GM12891 (cell line): ENCODE data around the gene MYO18A.

ENCODE experiments used
- DNase-seq: peaks from one replicate; pipeline ENCODE4 v3.0.0; 2011; ENCODE audit warnings: low spot score; ENCODE audit not compliant: insufficient read length
- FAIRE-seq: peaks from 2 replicates; lab custom pipeline; 2011; peaks lifted over from hg19 to GRCh38; lab: Jason Lieb, UNC
- PAX5 ChIP-seq: IDR thresholded peaks from 2 replicates; pipeline ENCODE4 v1.6.1; 2011; ENCODE audit warnings: low read length, moderate library complexity, mild to moderate bottlenecking; ENCODE audit not compliant: insufficient read depth, severe bottlenecking
- POLR2A ChIP-seq: IDR thresholded peaks from 2 replicates; pipeline ENCODE4 v1.6.1; 2011; ENCODE audit warnings: low read depth, low read length, control low read depth
- POLR2AphosphoS5 ChIP-seq: IDR thresholded peaks from 2 replicates; pipeline ENCODE4 v1.6.1; 2011; ENCODE audit warnings: low read depth, low read length, control low read depth
- POU2F2 ChIP-seq: IDR thresholded peaks from 2 replicates; pipeline ENCODE4 v1.6.1; 2011; ENCODE audit warnings: low read depth, mild to moderate bottlenecking, control low read depth, low read length, moderate library complexity
- SPI1 ChIP-seq: IDR thresholded peaks from 2 replicates; pipeline ENCODE4 v1.6.1; 2011; ENCODE audit warnings: low read depth, low read length, control low read depth
- TAF1 ChIP-seq: IDR thresholded peaks from 2 replicates; pipeline ENCODE4 v1.6.1; 2011; ENCODE audit warnings: low read depth, low read length, control low read depth

Gene MYO18A

DNA sequence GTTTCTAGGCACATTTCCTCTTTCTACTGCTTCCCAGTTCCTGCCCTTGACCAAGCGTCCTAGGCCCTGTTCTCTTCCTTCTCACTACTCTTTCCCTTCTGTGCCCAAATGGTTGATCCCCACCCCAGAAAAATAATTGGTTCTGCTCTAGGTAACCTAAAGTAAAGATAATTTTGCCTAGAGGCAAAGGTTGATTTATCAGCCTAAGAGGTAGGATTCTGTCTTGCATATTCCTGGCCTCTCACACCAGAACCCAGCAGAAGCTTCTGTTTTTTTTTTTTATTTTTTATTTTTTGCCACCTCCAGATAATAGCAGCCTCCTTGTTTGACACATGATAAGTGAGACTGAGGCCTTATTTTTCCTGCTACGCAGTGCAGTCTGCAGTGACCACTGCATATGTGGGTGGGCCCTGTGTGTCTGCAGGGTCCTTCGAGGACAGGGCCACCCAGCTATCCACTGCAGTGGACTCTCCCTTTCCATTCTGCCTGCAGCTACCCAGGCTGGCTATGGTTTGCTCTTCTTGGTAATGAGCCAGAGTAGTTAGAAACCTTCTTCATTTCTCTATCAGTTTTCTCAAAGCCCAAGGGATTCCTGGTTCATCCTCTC lies 136.6 kb downstream of the MYO18A start:
- no peak for FAIRE-seq
- DNase-seq = no peak
- TF ChIP-seq SPI1 (peak; percentile 95), TAF1 (no peak), POLR2A (no peak)

DNA sequence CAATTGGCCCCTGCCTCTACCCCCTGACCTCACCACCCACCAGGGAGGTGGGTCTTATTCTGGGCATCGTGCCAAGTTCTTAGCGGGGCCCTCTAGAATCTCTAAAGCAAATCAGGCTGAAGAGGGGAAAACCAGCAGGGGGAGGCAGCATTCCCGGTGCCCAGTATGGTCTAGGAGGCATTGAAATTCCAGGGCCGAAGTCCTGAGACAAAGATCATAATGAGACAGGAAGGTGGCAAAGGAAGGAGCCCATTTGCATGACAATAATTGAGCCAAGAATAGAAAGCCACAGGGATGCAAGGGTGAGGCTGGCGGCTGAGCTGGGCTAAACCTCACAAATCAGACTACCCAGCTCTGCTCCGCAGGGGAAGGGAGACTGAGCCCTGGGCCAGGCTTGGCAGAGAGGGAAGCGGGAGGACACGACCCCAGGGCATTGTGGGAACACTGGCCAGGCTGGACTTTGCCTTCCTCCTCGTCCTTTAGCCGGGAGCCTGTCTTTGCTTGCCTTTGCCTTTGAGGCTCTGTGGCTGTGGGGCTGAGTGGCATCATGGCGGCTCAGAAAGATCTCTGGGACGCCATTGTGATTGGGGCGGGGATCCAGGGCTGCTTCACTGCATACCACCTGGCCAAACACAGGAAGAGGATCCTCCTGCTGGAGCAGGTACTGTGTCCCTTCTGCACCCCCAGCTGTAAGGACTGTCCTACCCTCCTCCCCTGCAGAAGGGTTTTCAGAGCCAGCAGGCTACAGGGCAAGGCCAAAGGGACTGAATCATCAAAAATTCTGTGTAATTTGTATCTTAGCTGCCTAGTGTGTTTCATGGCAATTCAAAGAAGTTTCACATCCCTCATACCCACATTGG lies 137.3 kb downstream of the MYO18A start, which contains the start of gene PIPOX:
TSS of gene PIPOX (plus strand) at position 463 of the 860 bp plus-strand sequence. CDS start at position 548, 85 bp downstream.
- DNase-seq (no peak), FAIRE-seq (peak; percentile 83)
- TF ChIP-seq POLR2A (no peak), PAX5 (no peak), TAF1 (no peak), POU2F2 (no peak), POLR2AphosphoS5 (no peak), SPI1 (no peak)

DNA sequence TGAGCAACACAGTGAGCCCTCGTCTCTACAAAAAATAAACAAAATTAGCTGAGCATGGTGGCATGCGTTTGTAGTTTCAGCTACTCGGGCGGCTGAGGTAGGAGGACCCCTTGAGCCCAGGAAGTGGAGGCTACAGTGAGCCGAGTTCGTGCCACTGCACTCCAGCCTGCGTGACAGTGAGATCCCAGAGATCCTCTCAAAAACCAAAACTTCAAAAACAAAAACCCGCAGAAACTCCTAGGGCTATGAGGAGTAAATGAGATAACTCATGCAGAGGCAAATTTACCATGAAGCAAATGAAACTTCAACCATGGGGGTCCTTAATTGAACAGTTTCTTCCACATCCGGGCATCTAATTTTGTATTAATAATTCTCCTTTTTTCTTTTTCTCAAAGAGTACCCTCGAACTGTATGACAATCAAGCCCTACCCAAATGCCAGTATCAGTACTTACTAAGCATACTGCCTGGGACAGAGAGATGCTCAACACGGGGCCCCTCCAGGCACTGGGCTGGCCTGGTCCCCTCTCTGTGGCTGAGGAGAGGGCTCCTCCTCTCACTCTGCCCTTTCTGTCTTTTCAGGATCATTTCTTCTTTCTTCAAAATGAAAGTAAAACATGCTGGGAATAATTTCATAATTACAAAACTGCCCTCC lies 138.0 kb downstream of the MYO18A start:
- DNase-seq = no peak
- no peak for FAIRE-seq
- TF ChIP-seq TAF1 (no peak), SPI1 (no peak), POU2F2 (no peak), PAX5 (no peak), POLR2AphosphoS5 (no peak), POLR2A (no peak)

DNA sequence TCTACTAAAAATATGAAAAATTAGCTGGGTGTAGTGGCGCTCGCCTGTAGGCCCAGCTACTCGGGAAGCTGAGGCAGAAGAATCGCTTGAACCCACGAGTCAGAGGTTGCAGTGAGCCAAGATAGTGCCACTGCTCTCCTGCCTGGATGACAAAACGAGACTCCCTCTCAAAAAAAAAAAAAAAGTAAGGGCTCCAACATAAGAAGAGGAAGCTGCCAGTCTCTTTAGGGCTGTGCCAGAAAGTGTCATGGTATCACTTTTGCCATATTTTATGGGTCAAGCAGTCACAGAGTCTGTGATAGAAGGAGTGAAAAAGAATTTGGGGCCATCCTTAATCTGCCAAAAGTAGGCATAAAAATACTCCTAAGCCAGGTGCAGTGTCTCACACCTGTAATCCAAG lies 138.6 kb downstream of the MYO18A start:
- FAIRE-seq (no peak), DNase-seq (no peak)
- no peak for TF ChIP-seq SPI1
- TF ChIP-seq POLR2AphosphoS5 = no peak

DNA sequence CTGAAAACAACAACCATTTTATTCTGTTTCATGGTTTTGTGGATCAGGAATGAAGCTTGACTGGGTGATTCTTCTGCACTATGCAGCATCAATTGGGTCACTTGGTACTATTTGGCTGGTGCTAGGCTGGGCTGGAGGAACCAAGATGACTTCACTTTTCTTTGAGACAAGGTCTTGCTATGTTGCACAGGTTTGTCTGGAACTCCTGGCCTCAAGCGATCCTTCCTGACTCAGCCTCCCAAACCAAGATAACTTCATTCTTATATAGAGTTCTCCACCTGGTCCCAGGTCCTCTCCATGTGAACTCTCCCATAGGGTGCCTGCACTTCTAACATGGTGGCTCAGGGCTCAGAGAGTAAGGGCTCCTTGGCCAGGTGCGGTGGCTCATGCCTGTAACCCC lies 139.1 kb downstream of the MYO18A start:
- TF ChIP-seq SPI1 = no peak
- TF ChIP-seq POU2F2 = no peak
- no peak for TF ChIP-seq PAX5
- no peak for TF ChIP-seq POLR2AphosphoS5
- no peak for TF ChIP-seq TAF1
- no peak for TF ChIP-seq POLR2A
- no peak for FAIRE-seq
- DNase-seq = no peak

DNA sequence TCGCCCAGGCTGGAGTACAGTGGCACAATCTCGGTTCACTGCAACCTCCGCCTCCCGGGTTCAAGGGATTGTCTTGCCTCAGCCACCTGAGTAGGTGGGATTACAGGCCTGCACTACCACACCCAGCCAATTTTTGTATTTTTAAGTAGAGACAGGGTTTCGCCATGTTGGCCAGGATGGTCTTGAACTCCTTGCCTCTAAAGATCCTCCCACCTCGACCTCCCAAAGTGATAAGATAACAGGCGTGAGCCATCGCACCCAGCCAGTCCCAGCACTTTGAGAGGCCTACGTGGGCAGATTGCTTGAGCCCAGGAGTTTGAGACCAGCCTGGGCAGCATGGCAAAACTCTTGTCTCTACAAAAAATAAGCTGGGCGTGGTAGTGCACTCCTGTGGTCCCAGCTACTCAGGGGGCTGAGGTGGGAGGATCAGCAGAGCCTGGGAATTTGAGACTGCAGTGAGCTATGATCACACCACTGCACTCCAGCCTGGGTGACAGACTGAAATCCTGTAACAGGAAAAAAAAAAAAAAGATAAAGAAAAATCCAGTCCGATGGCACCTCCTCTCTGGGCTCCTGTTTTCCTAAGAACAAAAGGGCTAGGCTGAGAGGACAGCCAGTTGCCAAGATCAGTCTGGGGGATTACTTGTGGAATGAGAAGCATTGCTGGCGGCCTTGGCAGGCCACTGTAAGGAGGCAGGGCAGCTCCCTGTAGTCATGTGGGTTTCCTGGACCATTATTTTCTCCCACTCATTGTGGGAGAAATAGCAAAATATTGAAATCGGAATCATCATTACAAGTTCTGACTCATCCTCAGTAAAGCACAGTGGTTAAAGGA lies 140.2 kb downstream of the MYO18A start:
- FAIRE-seq = no peak
- DNase-seq = no peak
- no peak for TF ChIP-seq SPI1
- no peak for TF ChIP-seq TAF1
- TF ChIP-seq POLR2A = no peak
- TF ChIP-seq POLR2AphosphoS5 = no peak
- no peak for TF ChIP-seq POU2F2
- no peak for TF ChIP-seq PAX5

DNA sequence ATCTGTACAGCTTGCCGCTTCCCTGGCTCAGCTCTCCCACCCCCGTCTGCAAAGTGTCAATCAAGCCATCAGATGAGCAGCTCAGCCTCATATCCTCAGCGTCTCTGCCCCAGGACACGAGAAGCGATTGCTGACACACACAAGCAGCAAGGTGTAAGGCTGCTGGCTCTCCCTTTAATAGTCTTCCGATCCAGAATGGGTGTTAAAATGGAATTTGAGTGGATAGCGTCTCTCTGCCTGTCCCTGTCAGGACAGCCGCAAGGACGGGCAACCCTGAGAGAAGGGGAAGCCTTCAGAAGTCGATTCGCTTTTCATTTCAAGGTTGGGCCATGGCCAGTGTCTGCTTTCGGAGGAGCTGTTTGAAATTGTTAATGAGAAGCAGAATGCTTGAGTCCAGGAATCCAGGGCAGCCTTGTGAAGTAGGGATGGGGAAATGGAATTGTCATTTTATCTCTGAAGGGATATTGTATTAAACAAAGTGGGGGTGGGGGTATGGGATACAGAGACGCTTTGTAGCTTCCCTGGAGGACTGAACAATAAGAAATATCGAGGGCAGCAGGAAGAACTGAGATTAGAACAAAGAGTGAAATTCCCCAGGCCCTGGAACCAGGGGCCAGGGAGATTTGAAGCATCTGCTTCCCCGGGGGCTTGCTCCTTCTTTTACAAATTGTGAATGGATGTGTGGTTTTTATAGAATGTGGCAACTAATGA lies 142.0 kb downstream of the MYO18A start:
- DNase-seq (no peak), FAIRE-seq (no peak)
- TF ChIP-seq PAX5 (no peak), POLR2A (no peak), POU2F2 (no peak), POLR2AphosphoS5 (no peak), TAF1 (no peak), SPI1 (no peak)

DNA sequence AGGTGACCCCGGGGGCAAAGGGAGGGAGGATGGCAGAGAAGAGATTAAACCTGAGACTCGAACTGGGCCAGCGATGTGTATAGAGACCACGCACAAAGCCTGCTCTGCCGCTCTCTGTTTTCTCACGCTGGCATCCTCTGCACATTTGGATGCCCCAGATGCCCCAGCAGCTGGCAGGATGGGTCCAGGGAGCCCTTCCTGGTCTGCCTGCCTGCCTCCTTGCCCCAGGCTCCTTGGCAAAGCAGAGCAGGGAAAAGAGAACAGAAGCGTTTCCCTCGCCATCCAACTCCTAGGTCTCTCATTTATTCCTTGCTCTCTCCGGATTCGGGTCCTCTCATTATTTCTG lies 142.5 kb downstream of the MYO18A start:
- TF ChIP-seq POLR2A (no peak), POU2F2 (no peak), POLR2AphosphoS5 (no peak), SPI1 (no peak), PAX5 (no peak), TAF1 (no peak)
- FAIRE-seq = no peak
- no peak for DNase-seq

DNA sequence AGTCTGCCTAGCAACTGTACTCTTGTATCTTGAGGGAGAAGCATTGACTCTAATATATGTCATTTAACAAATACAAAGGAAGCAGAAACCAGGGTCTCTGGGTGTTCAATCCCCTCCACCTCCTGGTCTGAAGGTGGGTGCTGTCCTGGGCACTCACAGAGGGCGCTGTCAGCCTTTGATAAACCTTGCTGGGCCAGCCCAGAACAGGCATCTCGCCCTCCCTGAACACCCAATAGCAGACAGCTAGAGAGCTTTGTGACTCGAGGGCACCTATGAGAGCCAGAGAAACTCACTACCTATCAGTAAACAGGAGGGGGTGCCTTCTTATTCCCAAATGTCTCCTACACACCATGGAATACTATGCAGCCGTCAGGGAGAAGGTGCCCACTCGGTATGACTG lies 143.6 kb downstream of the MYO18A start:
- DNase-seq (no peak), FAIRE-seq (no peak)
- no peak for TF ChIP-seq POLR2AphosphoS5
- TF ChIP-seq POU2F2 = no peak
- TF ChIP-seq PAX5 = no peak
- no peak for TF ChIP-seq POLR2A
- no peak for TF ChIP-seq SPI1
- no peak for TF ChIP-seq TAF1
